ENCODE results near the gene OPN3.

OPN3 gene

DNA sequence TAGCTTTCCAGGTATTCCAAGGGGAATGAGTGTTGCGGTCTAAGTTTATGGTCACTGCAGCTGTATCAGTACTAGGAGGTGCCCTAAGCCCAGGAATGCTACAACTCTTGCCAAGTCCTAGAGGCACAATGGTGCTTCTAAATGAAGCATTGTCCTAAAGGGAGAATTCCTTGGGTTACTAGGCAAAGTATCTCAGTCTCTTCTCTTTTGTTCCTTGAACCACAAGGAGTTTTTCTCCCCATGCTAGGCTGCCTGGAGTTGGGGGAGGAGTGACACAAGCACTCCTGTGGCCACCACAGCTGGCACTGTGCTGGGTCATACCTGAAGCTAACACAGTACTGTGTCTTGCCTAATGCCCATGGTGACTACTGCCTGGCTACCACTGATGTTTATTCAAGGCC, 57.2 kb downstream of the OPN3 start (continued):
- TF ChIP-seq TSHZ1 (tag by site-specific recombination; IDR thresholded peaks at IDR 0.05; ENCODE audit: borderline replicate concordance) (no peak), ZNF138 (tag by site-specific recombination; IDR thresholded peaks at IDR 0.05; ENCODE audit: borderline replicate concordance) (no peak)

GRCh38 chr1:241579434-241579833, 60.7 kb downstream of the OPN3 start:
- H3K36me3 ChIP-seq (ENCODE audit: control insufficient read depth in 2 of 2, insufficient read depth in 1 of 2, low read length in 2 of 2): no peaks in the 10 kb centered on the region
- CTCF ChIA-PET: no interaction called here
- H3K4me3 ChIP-seq (ENCODE audit: low read depth, low read length): no peak overlapping the region
- POLR2A ChIA-PET: no interaction called here
- H3K9me3 ChIP-seq (ENCODE audit: control insufficient read depth, insufficient read depth, low read depth, low read length): no peaks in the 10 kb centered on the region
- H3K27ac ChIP-seq (ENCODE audit: extremely low read depth, low read depth, low read length): no peak overlapping the region
- TF ChIP-seq ZNF10 (tag by site-specific recombination; IDR thresholded peaks at IDR 0.05) (no peak), SP7 (tag by site-specific recombination; IDR thresholded peaks at IDR 0.05) (no peak), ZNF426 (tag by site-specific recombination; IDR thresholded peaks at IDR 0.05) (no peak), KLF17 (tag by site-specific recombination; IDR thresholded peaks at IDR 0.05) (no peak), PATZ1 (tag by site-specific recombination; IDR thresholded peaks at IDR 0.05) (no peak), ZNF24 (tag by site-specific recombination; IDR thresholded peaks at IDR 0.05) (no peak), ZNF544 (tag by site-specific recombination; IDR thresholded peaks at IDR 0.05) (no peak), GLI2 (tag by site-specific recombination; IDR thresholded peaks at IDR 0.05; ENCODE audit: borderline replicate concordance, low read depth) (no peak), ZNF792 (tag by site-specific recombination; IDR thresholded peaks at IDR 0.05) (no peak), ZNF692 (tag by site-specific recombination; IDR thresholded peaks at IDR 0.05) (no peak)
- H3K4me1 ChIP-seq (ENCODE audit: control insufficient read depth, insufficient read depth, low read length): no peaks in the 10 kb centered on the region

DNA sequence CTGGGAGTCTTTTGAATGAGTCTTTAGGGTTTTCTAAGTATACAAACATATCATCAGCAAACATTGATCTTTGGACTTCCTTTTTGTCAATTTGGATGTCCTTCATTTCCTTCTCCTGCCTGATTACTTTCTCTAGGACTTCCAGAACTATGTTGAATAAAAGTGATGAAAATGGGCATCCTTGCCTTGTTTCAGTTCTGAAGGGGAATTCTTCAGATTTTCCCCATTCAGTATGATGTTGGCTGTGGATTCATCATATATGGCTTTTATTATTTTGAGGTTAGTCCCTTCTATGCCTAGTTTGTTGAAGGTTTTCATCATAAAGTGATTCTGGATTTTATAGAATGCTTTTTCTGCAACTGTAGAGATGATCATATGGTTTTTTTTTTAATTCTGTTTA, 66.0 kb downstream of the OPN3 start:
- ChIA-PET CTCF (no interaction called here), POLR2A (no interaction called here)
- no peaks in the 10 kb centered on the region for H3K4me1 ChIP-seq (ENCODE audit: control insufficient read depth, insufficient read depth, low read length)
- H3K27ac ChIP-seq (ENCODE audit: extremely low read depth, low read depth, low read length): no peak overlapping the region
- no peaks in the 10 kb centered on the region for H3K9me3 ChIP-seq (ENCODE audit: control insufficient read depth, insufficient read depth, low read depth, low read length)
- no peak overlapping the region for H3K4me3 ChIP-seq (ENCODE audit: low read depth, low read length)
- no peaks in the 10 kb centered on the region for H3K36me3 ChIP-seq (ENCODE audit: control insufficient read depth in 2 of 2, insufficient read depth in 1 of 2, low read length in 2 of 2)
- TF ChIP-seq, protein P1, sequence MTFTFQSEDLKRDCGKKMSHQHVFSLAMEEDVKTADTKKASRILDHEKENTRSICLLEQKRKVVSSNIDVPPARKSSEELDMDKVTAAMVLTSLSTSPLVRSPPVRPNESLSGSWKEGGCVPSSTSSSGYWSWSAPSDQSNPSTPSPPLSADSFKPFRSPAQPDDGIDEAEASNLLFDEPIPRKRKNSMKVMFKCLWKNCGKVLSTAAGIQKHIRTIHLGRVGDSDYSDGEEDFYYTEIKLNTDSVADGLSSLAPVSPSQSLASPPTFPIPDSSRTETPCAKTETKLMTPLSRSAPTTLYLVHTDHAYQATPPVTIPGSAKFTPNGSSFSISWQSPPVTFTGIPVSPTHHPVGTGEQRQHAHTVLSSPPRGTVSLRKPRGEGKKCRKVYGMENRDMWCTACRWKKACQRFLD (tag by site-specific recombination; IDR thresholded peaks at IDR 0.05): no peak
- TF ChIP-seq ZFP69B (tag by site-specific recombination; IDR thresholded peaks at IDR 0.05) (no peak), ZNF510 (tag by site-specific recombination; IDR thresholded peaks at IDR 0.05; ENCODE audit: insufficient replicate concordance) (no peak), REPIN1 (tag by site-specific recombination; IDR thresholded peaks at IDR 0.05; ENCODE audit: low read depth) (no peak), EGR2 (tag by site-specific recombination; IDR thresholded peaks at IDR 0.05; ENCODE audit: low read depth) (no peak), SCRT1 (tag by site-specific recombination; IDR thresholded peaks at IDR 0.05; ENCODE audit: borderline replicate concordance) (no peak), ZNF501 (tag by site-specific recombination; IDR thresholded peaks at IDR 0.05) (no peak), ZNF654 (tag by site-specific recombination; IDR thresholded peaks at IDR 0.05; ENCODE audit: low read depth) (no peak), ZNF701 (tag by site-specific recombination; IDR thresholded peaks at IDR 0.05) (no peak)
- TF ChIP-seq, protein P2, sequence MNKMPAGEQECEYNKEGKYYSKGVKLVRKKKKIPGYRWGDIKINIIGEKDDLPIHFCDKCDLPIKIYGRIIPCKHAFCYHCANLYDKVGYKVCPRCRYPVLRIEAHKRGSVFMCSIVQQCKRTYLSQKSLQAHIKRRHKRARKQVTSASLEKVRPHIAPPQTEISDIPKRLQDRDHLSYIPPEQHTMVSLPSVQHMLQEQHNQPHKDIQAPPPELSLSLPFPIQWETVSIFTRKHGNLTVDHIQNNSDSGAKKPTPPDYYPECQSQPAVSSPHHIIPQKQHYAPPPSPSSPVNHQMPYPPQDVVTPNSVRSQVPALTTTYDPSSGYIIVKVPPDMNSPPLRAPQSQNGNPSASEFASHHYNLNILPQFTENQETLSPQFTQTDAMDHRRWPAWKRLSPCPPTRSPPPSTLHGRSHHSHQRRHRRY (tag by site-specific recombination; IDR thresholded peaks at IDR 0.05): no peak

All from HEK293 (cell line).